DND-41 (cell line): ENCODE results near the gene KLHL14.

ENCODE experiments used
- ATAC-seq: fragments of 200-7000 bp; cut with Tn5 transposase; 3 replicates; pipeline ENCODE4 v1.9.1; 2021; ENCODE audit warnings: low read depth; ENCODE audit not compliant: insufficient read depth
- DNase-seq: peaks from one replicate; pipeline ENCODE4 v3.0.0-alpha.2; 2020
- H2AFZ ChIP-seq: 2 replicates; pipeline ENCODE4 v1.6.0; 2012; ENCODE audit warnings: low read depth, low read length
- H3K27ac ChIP-seq: 2 replicates; pipeline ENCODE4 v1.5.1; 2012; ENCODE audit warnings: low read length, inconsistent platforms
- H3K27me3 ChIP-seq: fragments of 200-600 bp; sonication (generic); 2 replicates; pipeline ENCODE4 v1.6.0; 2012; ENCODE audit warnings: low read length, mild to moderate bottlenecking, inconsistent platforms; ENCODE audit not compliant: insufficient read depth, poor library complexity
- H3K36me3 ChIP-seq: 2 replicates; pipeline ENCODE4 v1.5.1; 2012; ENCODE audit warnings: low read length, inconsistent platforms; ENCODE audit not compliant: insufficient read depth
- H3K4me1 ChIP-seq: 2 replicates; pipeline ENCODE4 v1.5.1; 2012; ENCODE audit warnings: mild to moderate bottlenecking, low read length; ENCODE audit not compliant: insufficient read depth
- H3K4me2 ChIP-seq: 2 replicates; pipeline ENCODE4 v1.6.0; 2012; ENCODE audit warnings: mild to moderate bottlenecking, moderate library complexity, low read length, inconsistent platforms; ENCODE audit not compliant: insufficient read depth
- H3K4me3 ChIP-seq, 2 experiments: fragments of 200-600 bp in 1 of 2; shearing (Covaris generic) in 1 of 2; 2 replicates each; pipeline ENCODE4 v1.5.1; 2012 to 2016; ENCODE audit warnings: inconsistent platforms in 2 of 2, low read length in 2 of 2, mild to moderate bottlenecking in 2 of 2, low read depth in 1 of 2, moderate library complexity in 1 of 2
- H3K79me2 ChIP-seq: 2 replicates; pipeline ENCODE4 v1.6.0; 2012; ENCODE audit warnings: low read length, inconsistent platforms; ENCODE audit not compliant: insufficient read depth
- H3K9ac ChIP-seq: 2 replicates; pipeline ENCODE4 v1.6.0; 2012; ENCODE audit warnings: low read depth, mild to moderate bottlenecking, inconsistent platforms, low read length, moderate library complexity
- H3K9me3 ChIP-seq: 2 replicates; pipeline ENCODE4 v1.5.1; 2012; ENCODE audit warnings: low read length, moderate library complexity, mild to moderate bottlenecking, inconsistent platforms; ENCODE audit not compliant: insufficient read depth, severe bottlenecking
- H4K20me1 ChIP-seq: 2 replicates; pipeline ENCODE4 v1.6.0; 2012; ENCODE audit warnings: low read length; ENCODE audit not compliant: insufficient read depth
- EZH2 ChIP-seq: IDR thresholded peaks from 3 replicates; pipeline ENCODE4 v1.6.1; 2012; ENCODE audit warnings: borderline replicate concordance, low read depth, mild to moderate bottlenecking, moderate library complexity, low read length, inconsistent platforms; ENCODE audit not compliant: severe bottlenecking
- TF ChIP-seq, protein P1 (sequence below): IDR thresholded peaks from 2 replicates; pipeline ENCODE4 v1.5.1; 2012; ENCODE audit warnings: borderline replicate concordance, low read length, moderate library complexity, mild to moderate bottlenecking; ENCODE audit not compliant: poor library complexity, severe bottlenecking; ENCODE audit errors: extremely low read depth

The KLHL14 gene

DNA sequence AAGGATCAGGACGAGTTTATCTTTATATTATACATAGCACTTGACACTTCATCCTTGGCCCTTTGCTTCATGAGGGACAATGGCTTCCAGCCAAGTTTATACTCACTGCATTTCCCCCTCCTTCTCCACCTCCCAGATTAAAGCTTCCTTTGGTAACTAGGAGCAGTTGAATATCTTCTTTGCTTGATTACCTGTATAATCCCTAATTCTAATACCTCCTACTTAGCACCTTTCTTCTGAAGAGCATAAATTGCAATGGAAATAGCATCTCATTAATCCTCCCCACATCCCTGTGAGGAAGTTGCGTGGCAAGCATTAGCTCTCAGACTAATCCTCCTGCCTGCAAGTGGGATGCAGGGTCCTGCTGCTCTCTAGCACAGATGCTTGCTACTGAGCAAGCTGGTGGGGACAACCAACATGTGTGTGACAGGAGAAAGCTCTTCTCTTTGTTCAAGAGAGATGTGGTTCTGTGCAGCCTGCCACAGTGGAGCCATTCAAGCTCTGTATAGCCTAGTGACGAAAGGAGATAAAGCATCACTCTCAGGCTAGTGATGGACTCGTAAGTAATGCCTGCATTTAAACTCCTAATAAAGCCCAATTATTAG is 19.1 kb downstream of the KLHL14 start:
- no peak overlapping the region for H3K27ac ChIP-seq
- DNase-seq (no peak), ATAC-seq (peak; percentile 56)
- H3K9me3 ChIP-seq: no peaks in the 10 kb centered on the region
- no peak overlapping the region for H3K4me3 ChIP-seq
- H3K27me3 ChIP-seq: no peaks in the 10 kb centered on the region
- no peaks in the 10 kb centered on the region for H3K79me2 ChIP-seq
- no peak overlapping the region for H2AFZ ChIP-seq
- H4K20me1 ChIP-seq: no peaks in the 10 kb centered on the region
- H3K36me3 ChIP-seq: no peaks in the 10 kb centered on the region
- TF ChIP-seq EZH2: no peak
- TF ChIP-seq, protein P1, sequence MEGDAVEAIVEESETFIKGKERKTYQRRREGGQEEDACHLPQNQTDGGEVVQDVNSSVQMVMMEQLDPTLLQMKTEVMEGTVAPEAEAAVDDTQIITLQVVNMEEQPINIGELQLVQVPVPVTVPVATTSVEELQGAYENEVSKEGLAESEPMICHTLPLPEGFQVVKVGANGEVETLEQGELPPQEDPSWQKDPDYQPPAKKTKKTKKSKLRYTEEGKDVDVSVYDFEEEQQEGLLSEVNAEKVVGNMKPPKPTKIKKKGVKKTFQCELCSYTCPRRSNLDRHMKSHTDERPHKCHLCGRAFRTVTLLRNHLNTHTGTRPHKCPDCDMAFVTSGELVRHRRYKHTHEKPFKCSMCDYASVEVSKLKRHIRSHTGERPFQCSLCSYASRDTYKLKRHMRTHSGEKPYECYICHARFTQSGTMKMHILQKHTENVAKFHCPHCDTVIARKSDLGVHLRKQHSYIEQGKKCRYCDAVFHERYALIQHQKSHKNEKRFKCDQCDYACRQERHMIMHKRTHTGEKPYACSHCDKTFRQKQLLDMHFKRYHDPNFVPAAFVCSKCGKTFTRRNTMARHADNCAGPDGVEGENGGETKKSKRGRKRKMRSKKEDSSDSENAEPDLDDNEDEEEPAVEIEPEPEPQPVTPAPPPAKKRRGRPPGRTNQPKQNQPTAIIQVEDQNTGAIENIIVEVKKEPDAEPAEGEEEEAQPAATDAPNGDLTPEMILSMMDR: no peak
- H3K4me2 ChIP-seq: no peak overlapping the region
- H3K4me1 ChIP-seq: peaks cover 10% of the 10 kb centered on the region
- no peak overlapping the region for H3K9ac ChIP-seq

DNA sequence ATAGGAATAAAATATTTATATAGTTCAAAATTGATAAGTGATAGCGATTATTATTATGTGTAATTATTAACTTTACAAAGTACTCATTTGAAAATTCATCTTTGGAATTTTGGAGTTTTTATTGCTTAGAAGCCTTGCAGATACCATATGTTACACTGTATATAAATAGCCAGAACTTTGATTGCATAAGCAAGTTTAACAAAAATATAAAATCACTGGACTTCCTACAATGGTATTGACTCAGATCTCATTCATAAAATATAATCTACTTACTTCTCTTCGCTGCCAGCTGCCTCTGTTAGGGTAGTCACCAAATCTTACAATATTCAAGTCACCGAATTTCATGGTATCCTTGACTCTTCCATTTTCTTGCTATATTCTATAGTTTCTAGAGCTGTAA is 22.5 kb downstream of the KLHL14 start:
- Histone ChIP-seq H3K9ac (no peak overlapping the region), H3K4me3 (no peak overlapping the region), H3K27ac (no peak overlapping the region), H3K9me3 (no peaks in the 10 kb centered on the region), H4K20me1 (no peaks in the 10 kb centered on the region), H3K4me2 (no peak overlapping the region), H3K36me3 (no peaks in the 10 kb centered on the region), H3K4me1 (peaks cover 9% of the 10 kb centered on the region), H3K27me3 (no peaks in the 10 kb centered on the region), H2AFZ (no peak overlapping the region), H3K79me2 (no peaks in the 10 kb centered on the region)
- ATAC-seq (no peak), DNase-seq (no peak)
- TF ChIP-seq, protein P1: no peak
- no peak for TF ChIP-seq EZH2

DNA sequence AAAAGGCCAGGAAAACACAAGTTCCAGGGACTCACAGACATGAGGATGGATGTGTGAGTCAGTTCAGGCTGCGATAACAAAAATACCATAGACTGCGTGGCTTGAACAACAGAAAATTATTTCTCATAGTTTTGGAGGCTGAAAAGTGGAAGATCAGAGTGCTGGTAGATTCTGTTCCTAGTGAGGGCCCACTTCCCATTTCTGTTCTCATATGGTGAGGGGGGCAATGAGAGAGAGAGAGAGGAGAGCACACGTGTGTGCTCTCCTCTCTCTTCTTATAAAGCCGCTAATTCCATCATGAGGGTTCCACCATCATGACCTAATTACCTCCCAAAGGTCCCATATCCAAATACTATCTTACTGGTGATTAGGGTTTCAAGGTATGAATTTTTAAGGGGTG is 23.0 kb downstream of the KLHL14 start:
- Histone ChIP-seq H3K36me3 (no peaks in the 10 kb centered on the region), H3K27me3 (no peaks in the 10 kb centered on the region), H3K9me3 (no peaks in the 10 kb centered on the region), H3K27ac (no peak overlapping the region), H3K79me2 (no peaks in the 10 kb centered on the region), H2AFZ (no peak overlapping the region), H3K9ac (no peak overlapping the region), H3K4me1 (peaks cover 9% of the 10 kb centered on the region), H4K20me1 (no peaks in the 10 kb centered on the region), H3K4me3 (no peak overlapping the region), H3K4me2 (no peak overlapping the region)
- no peak for TF ChIP-seq EZH2
- no peak for ATAC-seq
- no peak for DNase-seq

DNA sequence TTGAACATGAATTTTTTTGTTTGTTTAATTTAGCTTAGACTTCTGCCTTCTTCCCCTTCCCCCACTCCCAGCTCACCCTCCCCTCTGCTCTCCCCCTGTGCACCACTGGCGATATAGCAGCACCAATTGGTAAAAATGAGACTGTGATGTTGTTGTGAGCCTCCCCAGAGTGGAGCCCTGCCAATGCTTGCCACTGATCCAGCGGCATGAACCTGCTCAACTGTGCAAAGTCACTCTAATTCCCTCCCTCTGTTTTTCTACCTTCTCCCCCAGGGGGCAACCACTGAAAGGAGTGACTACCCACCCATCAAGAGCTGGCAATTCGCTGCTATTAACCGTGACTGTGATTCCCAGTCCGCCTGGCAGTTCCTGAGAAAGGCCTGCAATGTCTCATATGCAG is 30.2 kb downstream of the KLHL14 start:
- no peaks in the 10 kb centered on the region for H3K79me2 ChIP-seq
- H3K27me3 ChIP-seq: no peaks in the 10 kb centered on the region
- no peaks in the 10 kb centered on the region for H3K36me3 ChIP-seq
- ATAC-seq (no peak), DNase-seq (no peak)
- H3K9me3 ChIP-seq: no peaks in the 10 kb centered on the region
- no peak overlapping the region for H3K4me3 ChIP-seq
- H3K27ac ChIP-seq: no peak overlapping the region
- H4K20me1 ChIP-seq: no peaks in the 10 kb centered on the region
- no peak for TF ChIP-seq EZH2
- no peak overlapping the region for H2AFZ ChIP-seq
- 0 out of 2 replicates have a peak, but pooled peaks cover 3% of the 10 kb centered on the region for H3K4me1 ChIP-seq
- no peak overlapping the region for H3K4me2 ChIP-seq
- no peak overlapping the region for H3K9ac ChIP-seq
